Common myeloid progenitor, CD34-positive (primary cell): Measurements from ENCODE around the gene OR6P1.

ENCODE experiments used
- CTCF ChIA-PET: fragments of 350-600 bp; sonication (Branson Sonifier 250); formaldehyde crosslinking; loops from one replicate; lab custom pipeline; 2021; ENCODE audit warnings: antibody characterized with exemption; lab: Charles Lee
- POLR2A ChIA-PET: fragments of 350-600 bp; sonication (Branson Sonifier 250); formaldehyde crosslinking; loops from one replicate; lab custom pipeline; 2021; ENCODE audit warnings: antibody characterized with exemption; lab: Charles Lee
- DNase-seq, 3 donors: peaks; one replicate each; pipeline versions ENCODE4 v3.0.0 to v3.0.0-alpha.2; 2013
- H3K27ac ChIP-seq, 2 experiments: 1 replicate in 1 of 2; 2 replicates in 1 of 2; pipeline ENCODE4 v1.7.0; 2013; ENCODE audit warnings: inconsistent platforms in 2 of 2, low read length in 2 of 2, mild to moderate bottlenecking in 2 of 2, low read depth in 1 of 2, moderate library complexity in 1 of 2; ENCODE audit not compliant: severe bottlenecking in 2 of 2, insufficient read depth in 1 of 2, poor library complexity in 1 of 2
- H3K27me3 ChIP-seq, 5 experiments: replicated peaks in 2 of 5; 1 replicate in 3 of 5; 2 replicates in 2 of 5; pipeline versions ENCODE4 v1.6.1 to v1.7.0; 2013; ENCODE audit warnings: low read length in 4 of 5, mild to moderate bottlenecking in 2 of 5, moderate library complexity in 2 of 5, inconsistent platforms in 1 of 5; ENCODE audit not compliant: insufficient read depth in 5 of 5, control insufficient read depth in 4 of 5
- H3K36me3 ChIP-seq, 4 experiments: 1 replicate in 2 of 4; 2 replicates in 2 of 4; pipeline versions ENCODE4 v1.6.1 to v1.7.0; 2013; ENCODE audit warnings: low read length in 3 of 4, control low read depth in 1 of 4, mild to moderate bottlenecking in 1 of 4; ENCODE audit not compliant: control insufficient read depth in 4 of 4, insufficient read depth in 4 of 4
- H3K4me1 ChIP-seq, 4 experiments: 1 replicate in 3 of 4; 2 replicates in 1 of 4; pipeline versions ENCODE4 v1.6.1 to v1.7.1; 2013; ENCODE audit warnings: low read length in 3 of 4, mild to moderate bottlenecking in 3 of 4, control low read depth in 1 of 4, inconsistent platforms in 1 of 4, moderate library complexity in 1 of 4; ENCODE audit not compliant: control insufficient read depth in 4 of 4, insufficient read depth in 4 of 4; ENCODE audit errors: control extremely low read depth in 1 of 4
- H3K4me3 ChIP-seq, 7 experiments: 1 replicate in 4 of 7; 2 replicates in 3 of 7; pipeline versions ENCODE4 v1.5.1 to v1.7.0; 2013; ENCODE audit warnings: mild to moderate bottlenecking in 7 of 7, low read length in 6 of 7, moderate library complexity in 6 of 7, inconsistent platforms in 2 of 7, low read depth in 2 of 7, control low read depth in 1 of 7; ENCODE audit not compliant: insufficient read depth in 4 of 7, control insufficient read depth in 1 of 7; ENCODE audit errors: extremely low read depth in 1 of 7
- H3K9me3 ChIP-seq, 5 experiments: 1 replicate in 4 of 5; 2 replicates in 1 of 5; pipeline versions ENCODE4 v1.6.1 to v1.7.1; 2013; ENCODE audit warnings: low read length in 4 of 5, mild to moderate bottlenecking in 2 of 5, inconsistent platforms in 1 of 5, low read depth in 1 of 5, moderate library complexity in 1 of 5; ENCODE audit not compliant: control insufficient read depth in 4 of 5, insufficient read depth in 2 of 5; ENCODE audit errors: control extremely low read depth in 1 of 5
- WGBS: methylation state at CpG from one replicate; pipeline ENCODE4 v1.1.5; 2013; ENCODE audit not compliant: insufficient coverage; 5-methylcytosine and 5-hydroxymethylcytosine counted together

OR6P1 gene

GRCh38 chr1:158554352-158554751 is 16.0 kb downstream of the OR6P1 start, which contains the start of gene OR6Y1:
Gene OR6Y1 (minus strand): TSS chr1:158554405. CDS start chr1:158548105, 6,300 bp downstream.
- Histone ChIP-seq H3K36me3 (no peaks in the 10 kb centered on the region), H3K9me3 (no peaks in the 10 kb centered on the region), H3K4me1 (no peaks in the 10 kb centered on the region), H3K27me3 (no peaks in the 10 kb centered on the region), H3K4me3 (no peak within 1 kb of the TSS), H3K27ac (no peak within 1 kb of the TSS)
- WGBS: no CpG with 5 or more reads among the region's 3 CpGs
- ChIA-PET POLR2A (no interaction called here), CTCF (no interaction called here)
- DNase-seq: no peak

- no peak for DNase-seq
- no peaks in the 10 kb centered on the region for H3K36me3 ChIP-seq
- 100% methylated on average over 1 of the region's 1 CpG for WGBS
- no peak overlapping the region for H3K4me3 ChIP-seq
- H3K27me3 ChIP-seq: no peaks in the 10 kb centered on the region
- ChIA-PET POLR2A (no interaction called here), CTCF (interaction anchor here (0.9 kb wide), 1 partner anchor 10 kb away, joined by 3 read pairs; no protein-coding TSS in a partner anchor)
- H3K9me3 ChIP-seq: no peaks in the 10 kb centered on the region
- H3K4me1 ChIP-seq: no peaks in the 10 kb centered on the region
- H3K27ac ChIP-seq: no peak overlapping the region
These were observed 18.1 kb downstream of the OR6P1 start for GRCh38 chr1:158552296-158552695.

DNA sequence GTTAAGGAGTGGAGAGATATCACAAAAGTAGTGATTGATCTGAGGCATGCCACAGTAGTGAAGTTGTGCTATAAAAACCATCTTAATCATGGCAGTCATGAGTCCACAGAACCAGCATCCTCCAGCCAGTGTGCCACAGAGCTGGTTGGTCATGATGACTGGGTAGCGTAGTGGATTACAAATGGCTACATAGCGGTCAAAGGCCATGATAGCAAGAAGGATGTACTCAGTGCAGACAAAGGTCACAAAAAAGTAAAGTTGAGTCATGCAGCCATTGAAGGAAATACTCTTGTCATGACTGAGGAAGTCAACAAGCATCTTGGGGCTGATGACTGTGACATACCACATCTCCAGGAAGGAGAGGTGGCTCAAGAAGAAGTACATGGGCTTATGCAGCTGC is 22.8 kb downstream of the OR6P1 start:
- Histone ChIP-seq H3K27ac (no peak overlapping the region), H3K27me3 (no peaks in the 10 kb centered on the region), H3K36me3 (no peaks in the 10 kb centered on the region), H3K4me1 (no peaks in the 10 kb centered on the region), H3K9me3 (no peaks in the 10 kb centered on the region), H3K4me3 (no peak overlapping the region)
- ChIA-PET POLR2A (no interaction called here), CTCF (no interaction called here)
- 95% methylated on average over 2 of the region's 2 CpGs for WGBS
- DNase-seq: no peak

DNA sequence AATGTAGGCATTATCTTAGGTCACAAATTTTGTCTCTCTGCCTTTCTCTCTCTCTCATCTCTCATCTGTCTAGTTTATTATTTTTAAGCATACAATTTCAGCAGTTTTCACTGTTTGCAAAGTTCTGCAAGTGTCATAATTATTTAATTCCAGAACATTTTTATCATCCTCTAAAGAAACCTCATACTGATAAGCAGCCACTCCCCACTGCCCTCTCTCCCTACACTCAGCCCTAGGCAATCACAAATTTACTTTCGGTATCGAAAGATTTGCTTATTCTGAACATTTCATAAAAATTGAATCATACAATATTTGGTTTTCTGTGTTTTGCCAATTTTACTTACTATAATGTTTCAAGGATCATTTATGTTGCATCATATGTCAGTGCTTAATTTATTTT is 32.8 kb downstream of the OR6P1 start:
- H3K36me3 ChIP-seq: no peaks in the 10 kb centered on the region
- DNase-seq: no peak
- no peaks in the 10 kb centered on the region for H3K4me1 ChIP-seq
- no CpG with 5 or more reads among the region's 2 CpGs for WGBS
- no peak overlapping the region for H3K27ac ChIP-seq
- CTCF ChIA-PET: no interaction called here
- H3K9me3 ChIP-seq: peaks cover 0 to 2% (median 0%) of the 10 kb centered on the region in 5 experiments
- no peak overlapping the region for H3K4me3 ChIP-seq
- POLR2A ChIA-PET: no interaction called here
- H3K27me3 ChIP-seq: peaks cover 0 to 2% (median 0%) of the 10 kb centered on the region in 5 experiments

DNA sequence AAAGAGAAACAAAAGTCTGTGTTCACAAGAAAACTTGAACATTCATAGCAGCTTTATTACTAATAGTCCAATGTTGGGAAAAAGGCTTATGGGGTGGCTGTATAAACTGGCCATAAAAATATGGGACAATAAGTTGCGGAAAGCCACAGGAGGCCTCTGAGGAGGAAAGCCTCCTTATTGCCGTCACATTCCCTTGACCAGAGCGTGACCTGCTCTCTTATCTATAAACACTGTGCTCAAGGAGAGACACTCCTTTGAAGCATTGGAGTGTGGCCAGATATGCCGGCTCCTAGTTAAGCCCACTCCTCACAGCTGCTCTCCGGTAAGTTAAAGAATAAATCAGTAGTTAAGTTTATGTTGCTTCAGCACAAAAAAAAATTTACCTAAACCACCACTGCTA is 35.9 kb downstream of the OR6P1 start:
- ChIA-PET POLR2A (no interaction called here), CTCF (no interaction called here)
- 95% methylated on average over 2 of the region's 5 CpGs for WGBS

GRCh38 chr1:158527190-158527815 is 43.1 kb downstream of the OR6P1 start:
- Histone ChIP-seq H3K4me1 (no peaks in the 10 kb centered on the region), H3K27me3 (peaks cover 0 to 9% (median 0%) of the 10 kb centered on the region in 5 experiments), H3K4me3 (no peak overlapping the region), H3K36me3 (no peaks in the 10 kb centered on the region), H3K27ac (no peak overlapping the region), H3K9me3 (peaks cover 0 to 2% (median 0%) of the 10 kb centered on the region in 5 experiments)
- no peak for DNase-seq
- WGBS: no CpG with 5 or more reads among the region's 2 CpGs
- POLR2A ChIA-PET: no interaction called here
- CTCF ChIA-PET: interaction anchor here (0.9 kb wide), 1 partner anchor 198 kb away, joined by 5 read pairs; no protein-coding TSS in a partner anchor

More for the DNA sequence above, 35.9 kb downstream of the OR6P1 start:
- no peaks in the 10 kb centered on the region for H3K9me3 ChIP-seq
- no peak overlapping the region for H3K4me3 ChIP-seq
- H3K27ac ChIP-seq: no peak overlapping the region
- H3K36me3 ChIP-seq: no peaks in the 10 kb centered on the region
- H3K4me1 ChIP-seq: no peaks in the 10 kb centered on the region
- H3K27me3 ChIP-seq: peaks cover 0 to 6% (median 0%) of the 10 kb centered on the region in 5 experiments
- no peak for DNase-seq

GRCh38 chr1:158521666-158522058 is 48.7 kb downstream of the OR6P1 start:
- H3K4me3 ChIP-seq: no peak overlapping the region
- peaks cover 0 to 11% (median 0%) of the 10 kb centered on the region in 5 experiments for H3K27me3 ChIP-seq
- no peak for DNase-seq
- ChIA-PET CTCF (no interaction called here), POLR2A (no interaction called here)
- peaks cover 0 to 1% (median 0%) of the 10 kb centered on the region in 5 experiments for H3K9me3 ChIP-seq
- no peak overlapping the region for H3K27ac ChIP-seq
- WGBS: 100% methylated on average over 1 of the region's 2 CpGs
- H3K36me3 ChIP-seq: no peaks in the 10 kb centered on the region
- H3K4me1 ChIP-seq: no peaks in the 10 kb centered on the region
